ENCODE results near the gene GDF7. TPM values are rescaled to one million over a fixed set of nuclear protein-coding genes. Genes with fewer than 3 reads are reported as not detected.

GDF7 gene
- total RNA-seq, 1 donor from 2014 or later: not detected

Other genes with a start within 250 kb of the GDF7 start
- gene RHOB, start 220.1 kb upstream of the GDF7 start, total RNA-seq: 84.0 and 150 TPM in 2 replicates
- 24.9 and 35.0 TPM in 2 replicates for gene HS1BP3, start 16.0 kb upstream of the GDF7 start, total RNA-seq
- 14.7 and 15.7 TPM in 2 replicates for gene LDAH, start 156.0 kb downstream of the GDF7 start, total RNA-seq

Measured in myocyte (in vitro differentiated cells).